HPDE6-E6E7 (cell line): ENCODE data around the gene DVL1.

Source experiments
- DNase-seq: peaks from one replicate; pipeline ENCODE4 v3.0.0; 2011; ENCODE audit warnings: missing footprints; ENCODE audit errors: extremely low spot score

The DVL1 gene

DNA sequence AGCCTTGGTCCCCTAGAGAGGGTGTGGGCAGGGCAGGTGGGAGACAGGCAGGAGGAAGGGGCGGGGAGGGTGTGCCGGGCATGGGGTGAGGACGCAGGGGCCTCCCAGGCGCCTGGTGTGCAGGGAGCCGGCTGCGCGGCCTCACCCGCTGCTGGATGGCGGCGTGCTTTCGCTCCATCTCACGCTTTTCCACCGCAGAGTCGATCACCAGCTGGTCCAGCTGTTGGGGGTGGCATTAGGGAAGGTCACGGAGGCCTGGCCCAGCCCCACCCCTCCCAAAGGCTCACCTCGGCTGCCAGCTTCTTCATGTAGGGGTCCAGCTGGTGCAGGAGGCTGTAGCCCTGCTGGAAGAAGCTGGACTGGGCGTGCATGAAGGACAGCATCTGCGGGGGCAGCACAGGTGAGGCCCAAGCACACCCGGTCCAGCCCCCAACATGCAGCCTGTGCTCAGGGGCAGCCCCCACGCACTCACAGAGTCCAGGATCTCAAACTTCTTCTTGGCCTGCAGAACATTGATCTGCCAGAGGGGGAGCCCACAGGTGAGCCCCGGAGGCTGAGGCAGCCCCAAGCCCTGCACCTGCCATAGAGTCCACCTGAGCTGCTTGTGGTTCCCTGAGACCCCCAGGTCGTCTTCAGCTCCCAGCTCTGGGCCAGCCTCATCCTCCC lies 49.4 kb downstream of the DVL1 start:
- no peak for DNase-seq

DNA sequence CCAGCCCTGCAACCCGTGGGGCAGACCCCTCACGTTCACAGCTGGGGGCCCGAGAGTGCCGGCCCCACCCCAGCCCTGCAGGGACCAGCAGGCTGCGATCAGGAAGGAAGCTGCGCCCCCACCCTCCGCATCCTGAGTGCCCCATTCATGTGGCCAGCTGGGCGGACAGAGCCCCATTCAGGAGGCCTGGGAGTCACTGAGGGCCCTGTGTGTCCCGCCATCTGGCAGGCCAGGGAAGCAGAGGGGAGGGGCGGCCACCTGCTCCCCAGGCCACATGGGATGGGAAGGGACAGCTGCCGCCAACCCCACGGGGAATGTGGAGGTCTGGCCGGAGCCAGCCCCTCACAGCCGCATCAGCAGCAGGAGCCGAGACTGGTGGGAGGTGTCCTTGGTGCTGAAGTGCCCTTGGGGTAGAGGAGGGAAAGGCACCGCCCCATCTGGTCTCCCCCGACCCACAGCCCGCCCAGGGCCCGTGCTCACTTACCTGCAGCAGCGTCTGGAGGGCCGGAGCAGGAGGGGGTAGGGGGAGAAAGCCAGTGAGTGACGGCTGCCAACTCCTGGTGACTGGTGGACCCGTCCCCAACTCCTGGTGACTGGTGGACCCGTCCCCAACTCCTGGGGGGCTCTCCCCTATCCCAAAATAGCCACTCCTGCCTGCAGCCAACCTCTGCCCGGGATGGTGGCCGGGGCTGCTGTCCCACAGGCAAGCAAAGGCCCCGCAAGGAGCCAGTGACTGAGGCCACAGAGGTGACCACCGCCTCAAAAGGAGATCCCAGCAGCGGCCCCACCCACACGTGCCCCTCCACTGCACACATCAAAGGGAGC lies 50.1 kb downstream of the DVL1 start:
- no peak for DNase-seq

DNA sequence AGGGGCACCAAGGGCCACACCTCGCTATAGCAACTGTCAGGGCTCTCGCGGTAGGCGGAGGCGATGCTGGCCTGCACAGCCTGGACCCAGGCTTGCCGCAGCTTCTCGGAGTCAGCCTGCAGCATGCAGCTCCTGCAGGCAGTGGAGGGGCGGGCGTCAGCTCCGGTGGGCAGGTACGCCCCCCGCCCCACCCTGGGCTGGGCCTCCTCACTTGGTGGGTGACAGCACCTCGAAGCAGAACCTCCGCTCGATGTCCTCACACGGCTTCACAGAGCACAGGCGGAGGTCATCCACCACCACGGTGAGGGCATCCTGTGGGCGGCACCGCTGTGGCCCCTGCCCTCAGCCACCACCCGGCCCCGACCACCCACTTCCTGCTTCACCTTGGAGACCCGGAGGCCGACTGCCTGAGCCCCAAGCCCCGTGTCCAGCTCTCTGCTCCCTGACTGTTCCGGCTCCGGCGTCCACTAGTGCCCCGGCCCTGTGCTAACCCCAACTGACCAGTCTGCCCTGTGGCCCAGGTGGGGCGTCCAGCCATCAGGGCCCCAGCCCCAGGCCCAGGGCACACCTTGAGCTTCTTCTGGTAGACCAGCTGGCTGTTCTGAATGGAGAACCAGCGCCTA lies 51.3 kb downstream of the DVL1 start:
- no peak for DNase-seq

DNA sequence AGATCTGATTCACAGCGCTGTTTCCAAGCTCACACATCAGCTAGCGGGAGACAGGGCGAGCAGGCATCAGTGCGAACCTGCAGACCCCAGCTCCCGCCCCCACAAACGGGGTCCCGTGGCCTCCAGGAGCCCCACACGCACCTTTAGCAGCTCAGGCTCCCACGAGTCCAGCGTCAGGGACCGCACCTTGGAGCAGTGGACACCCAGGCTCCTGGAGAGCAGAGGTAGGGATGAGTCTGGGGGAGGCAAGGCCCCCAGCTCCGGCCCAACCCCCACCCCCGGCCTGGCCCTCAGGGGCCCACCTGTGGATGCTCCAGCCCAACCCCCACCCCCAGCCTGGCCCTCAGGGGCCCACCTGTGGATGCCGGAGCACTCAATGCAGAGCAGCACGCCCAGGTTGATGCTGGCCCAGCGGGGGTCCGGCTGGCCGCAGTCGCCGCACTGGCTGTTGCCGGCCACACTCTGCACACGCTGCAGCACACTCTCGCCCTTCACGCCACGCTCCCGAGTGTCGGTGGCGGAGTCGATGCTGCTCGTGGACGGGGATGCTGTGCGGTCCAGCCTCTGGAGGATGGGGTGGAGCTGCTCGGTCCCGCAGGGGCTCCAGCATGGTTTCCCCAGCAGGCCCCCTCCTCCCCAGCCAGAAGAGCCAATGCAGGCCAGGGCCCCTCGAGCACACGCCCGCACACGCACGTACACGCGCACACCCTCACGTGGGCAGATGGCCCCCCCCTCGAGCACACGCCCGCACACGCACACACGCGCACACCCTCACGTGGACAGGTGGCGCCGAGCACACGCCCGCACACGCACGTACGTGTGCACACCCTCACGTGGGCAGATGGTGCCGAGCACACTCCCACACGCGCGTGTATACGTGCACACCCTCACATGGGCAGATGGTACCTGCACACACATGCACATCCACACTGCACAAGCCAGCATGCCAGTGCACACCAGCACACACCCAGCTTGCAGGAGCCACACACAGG lies 52.9 kb downstream of the DVL1 start:
- no peak for DNase-seq

DNA sequence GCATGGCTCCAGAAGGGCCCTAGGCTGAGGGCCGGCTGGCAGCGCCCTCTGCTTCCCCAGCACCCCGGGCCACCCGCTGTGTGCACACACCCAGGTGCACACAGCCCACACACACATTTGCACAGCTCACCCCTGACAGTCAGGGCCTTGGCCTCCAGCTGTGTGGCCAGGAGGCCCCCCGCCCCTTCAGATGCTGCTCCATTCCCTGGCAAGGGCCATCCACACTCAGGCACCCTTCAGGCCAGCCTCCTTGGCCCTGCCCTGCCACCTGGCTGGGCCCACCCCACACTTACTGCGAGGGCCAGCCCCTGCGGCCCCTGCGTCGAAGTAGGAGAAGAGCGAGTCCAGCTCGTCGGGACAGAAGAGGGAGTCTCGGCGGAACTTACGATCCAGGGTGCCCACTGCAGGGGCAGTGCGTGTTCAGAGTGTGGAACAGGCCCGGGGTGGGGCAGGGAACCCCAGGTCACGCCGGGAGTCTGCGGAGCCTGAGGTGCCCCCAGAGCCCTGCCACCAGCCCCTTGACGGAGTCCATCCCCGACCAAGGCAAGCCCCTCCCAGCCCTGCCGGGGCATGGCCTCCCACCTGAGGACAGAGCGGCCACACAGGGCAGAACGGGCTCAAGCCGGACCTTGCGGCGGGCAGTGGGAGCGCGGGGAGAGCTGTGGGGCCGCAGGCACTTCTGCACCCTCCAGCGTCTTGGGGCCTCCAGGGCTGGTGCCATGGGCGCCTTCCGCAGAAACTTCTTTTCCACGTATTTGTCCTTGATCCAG lies 53.9 kb downstream of the DVL1 start:
- no peak for DNase-seq

DNA sequence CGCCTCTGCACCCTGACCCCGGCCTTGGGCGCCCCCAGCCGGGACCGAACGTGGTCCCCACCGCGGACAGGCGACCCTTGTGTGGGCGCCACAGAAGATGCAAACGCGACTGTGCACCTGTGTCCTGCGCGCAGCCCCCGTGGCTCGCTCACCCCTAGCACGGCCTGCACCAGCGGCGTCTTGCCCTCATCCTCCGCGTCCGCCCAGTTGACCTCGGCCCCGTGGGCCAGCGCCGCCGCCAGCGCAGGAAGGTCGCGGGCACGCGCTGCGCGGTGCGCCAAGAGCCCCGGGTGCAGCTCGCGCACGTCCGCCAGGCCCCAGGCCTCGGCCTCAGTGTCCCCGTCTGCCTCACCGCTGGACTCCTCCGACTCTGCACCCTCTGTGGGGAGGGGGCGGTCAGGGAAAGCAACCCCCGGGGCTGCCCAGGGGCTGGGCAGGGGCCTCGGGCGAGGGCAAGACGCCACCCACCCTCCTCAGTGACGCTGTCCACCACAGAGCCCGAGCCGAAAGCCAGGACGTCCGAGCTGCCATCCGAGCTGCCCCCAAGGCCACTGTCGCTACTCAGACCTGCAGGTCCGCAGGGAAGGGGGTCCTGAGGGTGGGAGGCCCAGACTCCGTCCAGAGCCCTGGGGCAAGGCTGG lies 54.8 kb downstream of the DVL1 start:
- no peak for DNase-seq

DNA sequence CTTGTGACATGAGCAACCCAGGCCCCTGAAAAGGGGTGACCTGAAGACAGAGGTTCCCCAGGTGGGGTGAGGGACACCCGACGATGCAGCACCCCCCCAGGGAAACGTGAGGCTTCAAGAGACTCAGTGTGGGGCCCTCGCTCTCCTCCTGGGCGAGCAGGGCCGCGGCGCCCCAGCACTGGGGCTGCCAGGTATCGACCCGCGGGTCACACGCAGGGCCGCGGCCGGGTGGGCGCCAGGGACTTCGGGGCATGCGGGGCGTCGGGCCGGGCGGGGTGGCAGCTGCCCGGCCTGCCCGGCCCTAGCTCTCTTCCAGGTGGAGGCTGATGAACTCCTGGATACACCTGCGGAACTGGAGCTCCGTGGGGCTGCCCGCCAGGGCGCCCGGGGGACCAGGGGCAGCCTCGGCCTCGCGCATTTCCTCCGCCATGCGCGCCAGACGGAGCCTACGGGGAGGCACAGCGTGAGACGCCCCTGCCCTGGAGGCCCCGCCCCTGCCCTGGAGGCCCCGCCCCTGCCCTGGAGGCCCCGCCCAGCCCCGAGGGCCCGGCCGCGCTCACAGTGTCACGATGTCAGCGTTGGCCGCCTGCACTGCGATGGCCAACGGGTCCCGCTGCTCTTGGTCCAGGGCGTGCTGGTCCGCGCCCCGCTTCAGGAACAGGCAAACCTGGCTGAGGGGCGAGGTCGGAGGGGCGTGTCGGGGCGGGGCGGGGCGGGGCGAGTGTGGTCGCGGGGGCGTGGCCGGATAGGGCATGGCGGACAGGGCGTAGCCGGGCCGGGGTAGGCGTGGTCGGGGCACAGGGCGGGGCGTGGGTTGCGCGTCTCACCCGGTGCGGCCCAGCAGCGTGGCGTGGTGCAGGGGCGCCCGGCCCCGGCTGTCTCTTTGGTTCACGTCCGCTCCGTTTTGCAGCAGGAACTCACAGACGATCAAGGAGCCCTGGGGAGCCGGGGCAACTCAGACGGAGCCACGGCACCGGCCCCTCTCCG lies 55.7 kb downstream of the DVL1 start:
- no peak for DNase-seq

DNA sequence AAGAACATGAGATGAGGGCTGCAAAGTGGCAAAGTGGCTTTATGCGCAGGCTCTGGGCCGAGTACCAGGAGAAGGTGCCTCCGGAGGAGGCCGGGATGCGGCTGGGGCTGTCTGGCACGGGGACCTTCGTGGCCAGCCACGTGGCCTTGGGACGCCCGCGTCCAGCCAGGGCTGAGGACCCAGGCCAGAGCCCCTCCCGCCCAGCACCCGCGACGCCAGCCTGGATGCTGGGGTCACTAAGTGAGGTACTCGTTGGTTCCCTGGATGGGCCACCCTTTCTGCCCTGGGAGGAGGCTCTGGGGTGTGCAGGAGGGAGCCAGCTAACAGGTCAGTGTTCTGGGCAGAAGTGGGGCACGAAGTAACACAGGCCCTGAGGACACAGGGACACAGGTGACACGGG lies 56.4 kb downstream of the DVL1 start:
- no peak for DNase-seq

DNA sequence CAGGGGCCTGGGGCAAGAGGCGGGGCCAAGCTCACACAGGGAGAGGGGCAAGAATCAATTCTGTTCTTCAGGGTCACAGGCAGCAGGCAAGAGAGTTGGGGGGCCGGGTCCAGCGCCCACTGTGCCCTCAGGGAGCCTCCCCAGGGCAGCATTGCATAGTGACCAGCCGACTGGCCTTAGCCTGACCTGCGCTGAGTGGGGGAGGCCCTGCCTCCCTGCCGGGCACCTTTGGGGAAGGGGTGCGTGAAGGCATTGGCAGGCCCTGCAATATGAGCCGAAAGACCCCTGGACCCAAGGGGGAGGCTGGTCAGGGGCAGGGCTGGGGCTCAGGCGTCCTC lies 56.8 kb downstream of the DVL1 start:
- DNase-seq, result no peak

DNA sequence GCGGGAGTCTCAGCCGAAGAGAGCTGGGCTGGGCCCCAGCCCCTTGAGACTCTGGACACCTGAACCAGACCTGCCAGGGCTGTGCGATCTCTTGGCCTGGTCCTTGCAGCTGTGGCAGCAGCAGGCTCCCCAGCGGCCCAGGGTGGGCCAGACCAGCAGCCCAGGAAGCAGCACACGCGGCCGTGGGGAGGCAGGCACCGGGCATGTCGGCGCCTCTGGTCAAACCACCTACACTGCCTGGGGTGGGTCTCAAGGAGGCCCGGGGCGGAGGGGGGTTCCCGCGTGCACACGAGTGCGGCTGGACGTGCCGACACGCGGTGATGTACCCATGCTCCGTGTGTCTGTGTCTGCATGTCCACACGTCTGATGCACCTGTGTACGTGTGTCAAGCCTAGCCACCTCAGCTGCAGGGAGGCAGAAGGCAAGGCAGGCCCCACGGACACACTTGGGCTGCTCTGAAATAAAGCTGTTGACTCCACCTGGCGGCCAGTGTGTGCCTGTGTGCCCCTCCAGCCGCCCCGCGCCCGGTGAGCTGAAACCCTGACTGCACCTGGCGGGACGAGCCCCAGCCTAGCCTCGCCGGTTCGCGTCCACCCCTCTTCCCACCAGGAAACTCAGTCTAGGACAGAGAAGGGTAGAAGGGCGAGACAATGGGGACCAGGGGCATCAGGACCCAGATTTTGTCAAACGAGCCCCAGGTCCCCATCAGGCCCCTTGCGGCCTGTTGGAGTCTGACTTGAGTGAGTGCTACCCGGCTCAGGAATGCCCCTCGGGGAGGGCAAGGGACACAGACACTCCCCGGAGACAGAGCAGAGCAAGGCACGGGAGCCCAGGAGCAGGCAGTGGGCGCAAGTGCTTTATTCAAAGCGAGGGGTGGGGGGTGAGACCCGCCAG lies 57.4 kb downstream of the DVL1 start:
- no peak for DNase-seq

DNA sequence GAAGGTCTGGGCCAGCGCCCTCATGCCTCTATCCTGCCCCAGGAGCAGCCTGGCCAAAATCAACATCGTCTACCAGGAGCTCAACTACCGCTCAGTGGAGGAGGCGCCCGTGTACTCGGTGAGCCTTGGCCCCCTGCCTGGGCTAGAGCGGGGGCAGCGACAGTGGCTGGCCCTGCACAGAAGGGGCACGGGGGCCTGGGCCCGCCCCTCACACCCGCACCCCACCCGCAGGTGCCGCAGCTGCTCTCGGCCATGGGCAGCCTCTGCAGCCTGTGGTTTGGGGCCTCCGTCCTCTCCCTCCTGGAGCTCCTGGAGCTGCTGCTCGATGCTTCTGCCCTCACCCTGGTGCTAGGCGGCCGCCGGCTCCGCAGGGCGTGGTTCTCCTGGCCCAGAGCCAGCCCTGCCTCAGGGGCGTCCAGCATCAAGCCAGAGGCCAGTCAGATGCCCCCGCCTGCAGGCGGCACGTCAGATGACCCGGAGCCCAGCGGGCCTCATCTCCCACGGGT lies 58.1 kb downstream of the DVL1 start:
- no peak for DNase-seq

DNA sequence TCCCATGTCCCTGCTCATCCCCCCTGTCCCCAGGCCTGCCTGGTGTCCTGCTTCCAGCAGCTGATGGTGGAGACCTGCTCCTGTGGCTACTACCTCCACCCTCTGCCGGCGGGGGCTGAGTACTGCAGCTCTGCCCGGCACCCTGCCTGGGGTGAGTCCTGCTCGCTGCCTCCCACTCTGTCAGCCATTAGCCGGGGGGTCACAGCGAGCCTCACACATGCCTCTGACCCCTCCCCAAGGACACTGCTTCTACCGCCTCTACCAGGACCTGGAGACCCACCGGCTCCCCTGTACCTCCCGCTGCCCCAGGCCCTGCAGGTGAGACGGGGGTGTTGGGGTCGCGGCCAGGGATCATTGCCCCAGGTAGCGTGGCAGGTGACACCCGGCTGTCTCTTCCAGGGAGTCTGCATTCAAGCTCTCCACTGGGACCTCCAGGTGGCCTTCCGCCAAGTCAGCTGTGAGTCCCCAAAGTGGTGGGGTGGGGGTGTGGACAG lies 58.9 kb downstream of the DVL1 start:
- no peak for DNase-seq

DNA sequence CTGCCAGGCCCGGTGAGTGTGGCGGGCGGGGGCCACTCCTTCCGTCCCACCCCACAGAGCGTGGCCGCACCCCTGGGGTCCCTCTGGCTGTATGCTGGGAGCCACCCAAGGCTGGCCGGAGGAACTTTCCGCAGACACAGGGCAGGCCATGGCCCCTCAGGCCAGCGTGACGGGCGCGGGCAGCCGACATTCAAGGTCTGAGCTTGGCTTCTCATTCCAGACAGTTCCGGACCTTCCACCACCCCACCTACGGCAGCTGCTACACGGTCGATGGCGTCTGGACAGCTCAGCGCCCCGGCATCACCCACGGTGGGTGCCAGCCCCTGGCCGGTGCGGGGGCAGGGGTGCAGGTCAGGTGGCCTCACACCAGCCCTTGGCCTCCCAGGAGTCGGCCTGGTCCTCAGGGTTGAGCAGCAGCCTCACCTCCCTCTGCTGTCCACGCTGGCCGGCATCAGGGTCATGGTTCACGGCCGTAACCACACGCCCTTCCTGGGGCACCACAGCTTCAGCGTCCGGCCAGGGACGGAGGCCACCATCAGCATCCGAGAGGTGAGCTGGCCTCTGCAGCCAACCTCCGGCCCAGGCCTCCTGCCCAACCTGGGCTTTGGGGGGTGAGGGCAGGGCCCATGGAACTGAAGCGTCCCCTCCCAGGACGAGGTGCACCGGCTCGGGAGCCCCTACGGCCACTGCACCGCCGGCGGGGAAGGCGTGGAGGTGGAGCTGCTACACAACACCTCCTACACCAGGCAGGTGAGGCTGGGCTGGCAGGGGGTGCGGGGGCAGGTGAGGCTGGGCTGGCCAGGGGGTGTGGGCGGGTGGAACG lies 61.7 kb downstream of the DVL1 start:
- no peak for DNase-seq

DNA sequence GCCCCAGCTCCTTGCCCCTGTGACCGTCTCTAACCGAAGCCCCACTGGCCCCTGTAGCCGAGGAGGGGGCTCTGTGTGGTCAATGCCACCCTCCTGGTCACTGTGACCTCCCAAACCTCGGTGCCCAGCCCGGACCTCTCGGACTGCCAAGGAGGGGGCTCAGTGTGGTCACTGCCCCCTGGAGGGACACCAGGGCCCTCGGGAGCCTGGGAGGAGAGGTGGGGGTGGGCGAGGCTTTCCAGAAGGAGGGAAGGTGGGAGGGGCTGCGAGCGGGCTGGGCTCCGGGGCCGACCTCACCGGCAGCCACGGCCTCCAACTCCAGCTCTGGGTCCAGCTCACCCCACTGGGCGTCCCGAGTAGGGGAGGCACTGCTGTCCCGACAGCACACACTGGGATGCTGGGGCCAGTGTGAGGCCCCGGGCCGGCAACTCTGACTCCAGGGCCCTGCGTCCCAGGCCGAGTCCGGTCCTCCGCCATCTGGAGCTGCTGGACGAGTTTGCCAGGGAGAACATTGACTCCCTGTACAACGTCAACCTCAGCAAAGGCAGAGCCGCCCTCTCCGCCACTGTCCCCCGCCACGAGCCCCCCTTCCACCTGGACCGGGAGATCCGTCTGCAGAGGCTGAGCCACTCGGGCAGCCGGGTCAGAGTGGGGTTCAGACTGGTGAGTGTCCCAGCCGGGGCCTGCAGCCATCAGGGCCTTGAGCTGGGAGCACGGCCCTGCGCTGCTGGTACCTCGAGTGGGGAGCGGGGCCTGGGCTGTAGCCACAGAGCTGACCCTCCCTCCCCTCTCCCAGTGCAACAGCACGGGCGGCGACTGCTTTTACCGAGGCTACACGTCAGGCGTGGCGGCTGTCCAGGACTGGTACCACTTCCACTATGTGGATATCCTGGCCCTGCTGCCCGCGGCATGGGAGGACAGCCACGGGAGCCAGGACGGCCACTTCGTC lies 62.6 kb downstream of the DVL1 start:
- no peak for DNase-seq

DNA sequence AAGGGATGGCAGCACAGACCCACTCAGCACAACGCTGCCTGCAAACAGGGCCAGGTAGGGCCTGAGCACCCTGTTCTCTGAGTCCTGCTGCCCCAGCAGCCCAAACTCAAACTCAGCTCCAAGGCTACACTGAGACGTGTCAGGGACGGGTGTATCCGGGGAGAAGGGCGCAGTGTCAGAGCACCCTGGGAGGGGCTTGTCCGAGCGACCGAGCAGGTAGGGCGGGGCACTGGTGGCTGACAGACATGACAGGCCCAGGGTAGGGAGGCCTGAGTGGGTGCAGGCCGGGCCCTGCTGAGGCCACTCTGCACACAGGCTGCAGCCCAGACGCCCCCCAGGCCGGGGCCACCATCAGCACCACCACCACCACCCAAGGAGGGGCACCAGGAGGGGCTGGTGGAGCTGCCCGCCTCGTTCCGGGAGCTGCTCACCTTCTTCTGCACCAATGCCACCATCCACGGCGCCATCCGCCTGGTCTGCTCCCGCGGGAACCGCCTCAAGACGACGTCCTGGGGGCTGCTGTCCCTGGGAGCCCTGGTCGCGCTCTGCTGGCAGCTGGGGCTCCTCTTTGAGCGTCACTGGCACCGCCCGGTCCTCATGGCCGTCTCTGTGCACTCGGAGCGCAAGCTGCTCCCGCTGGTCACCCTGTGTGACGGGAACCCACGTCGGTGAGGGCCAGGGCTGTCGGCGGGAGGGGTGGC lies 63.5 kb downstream of the DVL1 start:
- no peak for DNase-seq
